NCI-H1694 treated with DMSO at 0.1 percent for 48 hours (cell line): ENCODE measurements around the gene GANC.
"Not testable (repeated sequence)": the region's sequence is repeated elsewhere in the genome, so short reads cannot be mapped to it uniquely, and the experiment has no call there.

Experiments
- DNase-seq: peaks from one replicate; lab custom pipeline; 2025; lab: John Stamatoyannopoulos, UW

GANC gene, protein sequence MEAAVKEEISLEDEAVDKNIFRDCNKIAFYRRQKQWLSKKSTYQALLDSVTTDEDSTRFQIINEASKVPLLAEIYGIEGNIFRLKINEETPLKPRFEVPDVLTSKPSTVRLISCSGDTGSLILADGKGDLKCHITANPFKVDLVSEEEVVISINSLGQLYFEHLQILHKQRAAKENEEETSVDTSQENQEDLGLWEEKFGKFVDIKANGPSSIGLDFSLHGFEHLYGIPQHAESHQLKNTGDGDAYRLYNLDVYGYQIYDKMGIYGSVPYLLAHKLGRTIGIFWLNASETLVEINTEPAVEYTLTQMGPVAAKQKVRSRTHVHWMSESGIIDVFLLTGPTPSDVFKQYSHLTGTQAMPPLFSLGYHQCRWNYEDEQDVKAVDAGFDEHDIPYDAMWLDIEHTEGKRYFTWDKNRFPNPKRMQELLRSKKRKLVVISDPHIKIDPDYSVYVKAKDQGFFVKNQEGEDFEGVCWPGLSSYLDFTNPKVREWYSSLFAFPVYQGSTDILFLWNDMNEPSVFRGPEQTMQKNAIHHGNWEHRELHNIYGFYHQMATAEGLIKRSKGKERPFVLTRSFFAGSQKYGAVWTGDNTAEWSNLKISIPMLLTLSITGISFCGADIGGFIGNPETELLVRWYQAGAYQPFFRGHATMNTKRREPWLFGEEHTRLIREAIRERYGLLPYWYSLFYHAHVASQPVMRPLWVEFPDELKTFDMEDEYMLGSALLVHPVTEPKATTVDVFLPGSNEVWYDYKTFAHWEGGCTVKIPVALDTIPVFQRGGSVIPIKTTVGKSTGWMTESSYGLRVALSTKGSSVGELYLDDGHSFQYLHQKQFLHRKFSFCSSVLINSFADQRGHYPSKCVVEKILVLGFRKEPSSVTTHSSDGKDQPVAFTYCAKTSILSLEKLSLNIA (N-terminal part only)

DNA sequence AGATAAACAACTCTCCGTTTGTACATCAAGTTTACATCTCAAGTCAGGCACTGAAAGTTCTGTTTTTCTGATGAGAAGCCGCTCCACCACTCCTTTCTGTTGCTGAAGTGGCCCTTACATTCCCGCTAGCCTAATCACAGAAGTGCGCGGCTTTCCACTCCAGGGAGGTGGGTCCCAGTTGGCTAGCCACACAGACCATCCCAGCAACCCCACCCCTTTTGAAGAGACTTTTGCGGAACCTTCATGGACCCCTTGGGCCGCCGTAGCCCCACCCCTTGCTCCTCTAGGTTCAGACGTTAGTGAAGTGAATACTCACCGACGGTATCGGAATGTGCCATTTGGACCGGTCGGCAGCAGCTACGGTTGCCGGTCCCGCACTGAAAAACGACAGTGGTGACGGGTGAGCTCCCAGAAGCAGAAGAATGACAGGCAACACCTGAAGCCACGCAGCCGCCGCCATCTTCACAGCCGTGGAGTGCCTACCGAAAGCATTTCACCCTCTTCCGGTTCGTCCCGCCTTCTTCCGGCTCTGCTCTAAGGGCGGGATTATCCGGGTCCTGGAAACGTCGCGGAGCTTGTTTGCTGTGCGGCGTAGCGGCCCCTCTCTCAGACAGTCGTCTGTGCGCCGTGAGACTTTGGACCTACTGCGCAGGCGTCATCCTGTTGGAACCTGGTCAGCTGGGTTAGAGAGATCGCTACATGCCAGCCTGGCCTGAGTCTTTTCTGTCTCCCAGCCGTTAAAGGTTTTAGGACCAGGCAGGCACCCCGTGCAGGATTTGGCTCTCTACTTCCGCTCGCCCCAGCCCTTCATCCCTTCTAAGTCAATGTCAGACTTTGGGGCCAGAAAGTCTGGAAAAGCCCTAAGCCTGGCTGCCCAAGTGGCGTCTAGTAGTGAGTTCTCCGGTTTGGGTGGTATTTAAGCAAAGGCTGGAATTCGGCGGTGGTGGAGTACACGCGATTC, at the start of gene GANC, which contains the start of gene TMEM87A:
GANC (plus strand) TSS at position 263 of the 961 bp plus-strand sequence. CDS start 1,281 bp downstream, outside the sequence.
TMEM87A (minus strand) TSS at position 495 of the 961 bp plus-strand sequence; CDS start at position 460, 35 bp downstream.
- DNase-seq: peak; percentile 93

DNA sequence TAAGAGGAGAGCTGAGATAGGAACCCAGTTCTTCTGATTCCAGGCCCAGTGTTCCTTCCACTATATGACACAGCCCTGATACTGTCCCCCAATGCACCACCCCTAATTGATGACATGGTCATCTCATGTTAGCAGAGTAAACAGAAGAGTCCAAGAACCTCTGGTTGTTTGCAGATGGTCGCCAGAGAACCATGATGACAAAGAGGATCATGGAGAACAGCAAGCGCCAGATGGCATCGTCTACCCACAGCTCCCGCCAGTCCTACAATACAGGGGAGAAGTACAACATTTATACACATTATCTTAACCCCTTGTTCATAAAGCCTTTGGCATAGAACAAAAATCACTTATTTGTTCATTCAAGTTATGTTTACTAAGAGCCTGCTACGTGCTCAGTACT, 46.4 kb upstream of the GANC start:
- DNase-seq: no peak

DNA sequence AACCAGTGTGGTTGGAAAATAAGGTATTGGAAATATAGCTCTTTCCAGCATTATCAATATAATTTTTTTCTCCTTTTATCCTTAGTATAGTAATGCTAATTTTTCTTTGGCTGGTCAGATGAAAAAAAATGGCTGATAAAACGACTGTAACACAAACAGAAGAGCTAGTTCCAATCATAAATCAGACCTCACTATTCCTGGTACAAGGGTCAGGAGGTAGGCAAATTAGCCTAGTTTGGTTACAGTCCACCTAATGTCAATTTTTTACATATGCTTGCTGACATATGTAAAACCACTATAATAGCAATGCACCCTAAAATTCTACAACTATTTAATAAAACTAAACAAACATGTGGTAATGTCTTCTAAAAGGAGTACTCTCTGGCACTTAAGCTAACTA, 45.0 kb upstream of the GANC start:
- no peak for DNase-seq

DNA sequence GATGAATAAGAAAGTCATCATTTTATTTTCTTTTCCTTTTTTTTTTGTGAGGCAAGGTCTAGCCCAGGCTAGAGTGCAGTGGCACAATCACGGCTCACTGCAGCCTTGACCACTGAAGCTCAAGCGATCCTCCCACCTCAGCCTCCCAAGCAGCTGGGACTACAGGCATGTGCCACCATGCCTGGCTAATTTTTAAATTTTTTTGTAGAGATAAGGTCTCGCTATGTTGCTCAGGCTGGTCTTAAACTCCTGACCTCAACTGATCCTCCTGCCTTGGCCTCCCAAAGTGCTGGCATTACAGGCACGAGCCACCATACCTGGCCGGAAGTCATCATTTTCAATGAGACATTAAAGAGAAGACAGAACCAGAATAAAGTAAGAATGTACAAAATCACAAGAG, 44.0 kb upstream of the GANC start:
- DNase-seq: not testable (repeated sequence)

DNA sequence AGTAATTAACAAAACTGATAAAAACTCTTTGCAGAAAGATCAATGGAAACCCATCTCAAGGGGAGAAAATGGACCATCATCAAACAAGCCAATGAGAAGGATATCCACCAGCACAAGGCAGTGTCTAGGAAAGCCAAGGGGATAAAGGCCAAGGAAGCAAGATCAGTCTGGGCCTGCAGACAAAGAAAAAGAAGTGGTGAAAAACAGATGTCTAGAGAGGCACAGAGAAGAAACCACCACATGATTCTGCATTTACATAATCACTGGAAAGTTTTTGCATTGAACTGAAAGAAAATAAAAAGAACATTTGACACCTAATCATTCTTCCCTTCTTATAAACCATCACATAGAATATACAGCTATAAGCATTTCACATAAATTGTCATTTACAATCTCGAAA, 41.9 kb upstream of the GANC start:
- DNase-seq: no peak

DNA sequence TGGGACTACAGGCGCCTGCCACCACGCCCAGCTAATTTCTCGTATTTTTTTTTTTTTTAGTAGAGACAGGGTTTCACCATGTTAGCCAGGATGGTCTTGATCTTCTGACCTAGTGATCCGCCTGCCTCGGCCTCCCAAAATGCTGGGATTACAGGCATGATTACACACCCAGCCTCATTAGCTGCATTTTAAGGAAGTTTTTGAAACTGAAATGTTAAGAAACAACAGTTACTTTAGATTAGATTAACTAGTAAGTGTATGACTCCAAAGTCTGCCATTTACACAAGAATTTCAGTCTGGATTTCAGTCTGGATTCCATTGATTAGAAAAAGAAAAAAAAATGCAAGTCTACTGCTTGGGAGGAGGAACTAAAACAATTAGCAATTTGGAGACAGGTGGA, 40.4 kb upstream of the GANC start:
- DNase-seq: no peak

DNA sequence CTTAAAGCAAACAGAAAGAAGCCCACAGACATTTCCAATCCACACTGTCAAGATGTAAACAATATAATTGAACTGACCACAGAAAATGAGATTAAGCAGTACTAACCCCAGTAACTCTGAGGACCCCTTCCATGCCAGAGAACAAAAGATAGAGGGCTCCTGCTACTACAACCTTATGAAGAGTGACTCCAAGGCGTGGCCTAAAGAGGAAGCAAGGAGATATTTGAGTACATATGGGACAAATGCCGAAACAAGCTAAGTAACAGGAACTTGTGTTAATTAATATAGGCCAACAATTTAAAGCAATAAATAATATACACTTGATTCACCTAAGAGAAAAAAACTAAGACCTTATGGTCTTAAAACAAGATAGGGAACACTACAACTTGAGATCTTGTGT, 39.9 kb upstream of the GANC start:
- DNase-seq: no peak

DNA sequence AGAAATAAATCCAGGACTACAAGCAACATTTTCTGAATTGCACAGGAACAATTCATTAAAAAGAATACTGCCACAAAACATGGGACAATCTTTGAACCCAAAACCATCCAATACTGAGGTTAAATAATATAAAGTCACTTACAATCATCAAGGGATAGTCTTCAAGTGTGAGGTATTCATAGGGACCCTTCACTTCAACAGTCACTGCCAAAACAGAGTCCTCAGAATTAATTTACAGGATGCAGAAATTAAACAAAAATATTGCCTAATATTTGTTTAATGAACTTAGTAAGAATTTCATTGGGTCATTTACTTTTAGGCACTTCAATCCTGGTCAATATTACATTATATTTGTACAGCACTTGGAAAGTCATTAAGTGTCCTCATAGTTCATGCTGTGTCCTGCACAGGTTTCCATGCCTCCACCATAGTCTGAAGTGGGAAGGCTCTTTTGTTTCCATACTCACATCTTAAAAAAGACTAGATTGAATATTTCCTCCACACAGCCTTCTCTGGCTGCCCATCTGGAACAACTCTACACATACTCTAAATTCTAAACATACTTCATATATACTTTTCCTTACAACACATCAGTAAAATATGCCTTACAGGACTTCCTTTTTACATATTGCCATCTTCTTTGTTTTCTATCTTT, 33.3 kb upstream of the GANC start:
- no peak for DNase-seq

DNA sequence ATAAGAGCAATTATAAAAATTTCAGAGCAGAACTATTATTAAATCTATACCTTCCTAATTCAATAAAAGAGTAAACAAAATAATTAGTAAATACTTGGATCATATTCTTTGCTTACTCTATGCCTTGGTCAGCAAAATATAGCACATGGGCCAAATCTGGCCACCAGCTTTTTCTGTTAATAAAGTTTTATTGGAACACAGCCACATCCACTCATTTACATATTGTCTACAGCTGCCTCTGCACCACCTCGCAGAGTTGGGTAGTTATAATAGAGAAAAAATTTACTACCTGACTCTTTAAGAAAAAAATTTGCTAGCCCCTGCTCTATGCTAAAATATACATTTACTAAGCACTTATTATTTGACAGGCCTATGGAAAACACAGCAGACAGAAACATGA, 32.2 kb upstream of the GANC start:
- DNase-seq: no peak

DNA sequence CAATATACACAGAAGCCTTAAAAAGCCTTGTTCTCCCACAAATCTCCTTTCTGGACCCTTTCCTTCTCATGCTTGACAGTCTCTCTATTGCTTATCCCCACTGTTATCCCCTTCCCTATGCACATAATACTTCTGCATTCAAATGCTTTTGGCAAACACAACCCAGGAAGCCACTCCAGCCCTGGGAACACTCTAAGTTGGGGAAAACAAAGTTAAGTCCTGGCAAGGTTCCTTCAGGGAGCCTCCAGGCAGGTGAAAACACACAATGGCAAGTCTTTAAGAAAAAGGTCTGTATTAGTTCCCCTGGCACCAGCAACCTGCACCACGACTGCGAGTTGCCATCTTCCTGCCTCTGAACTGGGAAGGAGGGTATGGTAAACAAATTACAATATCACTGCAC, 19.7 kb upstream of the GANC start:
- DNase-seq: no peak

DNA sequence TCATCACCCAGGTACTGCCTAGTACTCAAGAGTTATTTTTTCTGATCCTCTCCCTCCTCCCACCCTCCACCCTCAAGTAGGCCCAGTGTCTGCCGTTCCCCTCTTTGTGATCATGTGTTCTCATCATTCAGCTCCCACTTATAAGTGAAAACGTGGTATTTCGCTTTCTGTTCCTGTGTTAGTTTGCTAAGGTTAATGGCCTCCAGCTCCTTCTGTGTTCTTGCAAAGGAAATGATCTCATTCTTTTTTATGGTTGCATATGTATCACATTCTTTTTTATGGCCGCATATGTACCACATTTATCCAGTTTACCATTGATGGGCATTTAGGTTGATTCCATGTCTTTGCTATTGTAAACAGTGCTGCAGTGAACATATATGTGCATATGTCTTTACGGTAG, 8.2 kb upstream of the GANC start:
- no peak for DNase-seq

DNA sequence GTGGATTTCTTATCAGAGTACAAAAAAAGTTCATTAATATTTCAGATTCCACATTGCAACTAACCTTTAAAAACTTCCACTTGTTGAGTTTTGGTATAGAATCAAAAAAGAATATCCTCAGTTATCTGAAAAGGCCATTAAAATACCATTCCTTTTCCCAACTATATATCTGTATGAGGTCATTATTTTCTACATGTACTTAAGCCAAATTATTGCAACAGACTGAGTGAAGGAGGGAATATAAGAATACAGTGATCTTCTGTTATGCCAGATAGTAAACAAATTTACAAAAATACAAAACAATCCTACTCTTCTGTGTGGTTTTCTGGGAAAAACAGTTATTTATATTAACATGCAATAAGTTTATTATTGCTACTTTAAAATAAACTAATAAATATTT, 5.7 kb upstream of the GANC start:
- DNase-seq: no peak

DNA sequence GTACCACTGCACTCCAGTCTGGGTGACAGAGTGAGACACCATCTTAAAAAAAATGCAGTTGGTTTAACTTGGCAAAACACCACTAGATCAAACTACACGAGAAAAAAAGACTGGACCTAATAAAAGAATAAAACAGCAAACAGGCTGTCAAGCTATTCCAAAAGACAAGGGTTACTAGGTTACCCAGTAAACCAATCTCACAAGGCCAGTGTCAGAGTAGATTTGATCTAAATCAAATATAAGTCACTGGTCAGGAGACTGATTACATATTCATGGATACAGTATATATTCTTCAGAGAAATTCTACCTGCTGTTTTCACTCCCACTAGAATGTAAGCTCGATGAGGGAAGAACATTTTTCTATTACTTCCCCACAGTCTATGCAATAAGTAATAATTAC, 2.5 kb upstream of the GANC start:
- no peak for DNase-seq

DNA sequence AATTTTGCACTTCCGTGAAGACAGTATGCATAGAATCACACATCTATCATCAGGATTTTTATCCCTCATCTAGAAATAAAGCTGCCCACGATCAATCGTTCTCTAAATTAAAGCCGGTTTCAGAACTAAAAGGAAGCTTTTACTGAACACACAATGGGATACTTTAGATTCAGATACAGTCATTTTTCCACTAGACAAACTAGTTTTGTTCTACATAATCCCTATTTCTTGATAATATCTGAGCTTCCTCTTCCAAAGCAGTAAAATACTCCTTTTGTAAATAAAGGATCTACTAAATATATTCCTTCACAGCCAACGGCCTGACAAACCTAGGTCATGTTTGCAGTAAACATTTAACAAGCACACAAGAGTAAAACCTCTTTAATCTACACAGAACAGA, 2.0 kb upstream of the GANC start:
- no peak for DNase-seq

DNA sequence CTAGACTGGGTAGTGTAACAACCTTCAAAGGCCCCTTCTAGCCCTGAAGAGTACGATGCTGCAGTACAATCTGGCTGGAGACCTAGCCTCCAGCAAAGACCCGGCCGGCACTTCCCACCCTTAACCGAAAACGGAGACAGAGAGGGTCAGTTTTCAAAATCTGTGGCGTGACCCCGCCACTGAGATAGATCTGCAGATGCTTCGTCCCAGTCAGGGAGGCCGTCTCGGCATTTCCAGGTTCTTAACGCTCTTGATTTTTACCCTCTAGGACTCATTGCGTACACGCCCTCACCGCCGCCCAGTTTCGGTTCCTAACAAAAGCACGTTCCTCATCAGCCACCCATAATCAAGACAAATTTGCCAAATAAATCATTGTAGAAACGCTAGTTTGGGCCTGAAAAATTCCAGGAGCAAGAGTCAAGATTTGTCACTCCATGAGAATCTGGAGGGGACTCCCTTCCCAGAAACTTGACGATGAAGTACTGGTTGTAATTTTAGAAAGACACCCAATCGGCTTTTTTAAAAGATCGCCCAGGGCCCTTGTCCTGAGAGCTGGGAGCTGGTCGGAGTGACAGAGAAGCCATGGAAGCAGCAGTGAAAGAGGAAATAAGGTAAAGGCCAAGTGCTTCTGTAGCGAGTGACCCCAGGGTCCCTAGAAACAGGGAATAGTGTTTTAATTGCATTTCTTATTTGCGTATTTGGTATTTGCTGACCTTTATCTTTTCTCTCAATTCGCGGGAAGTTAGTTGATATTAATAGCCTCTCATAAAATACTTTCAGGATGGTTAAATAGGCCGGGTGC, 1.1 kb downstream of the GANC start:
- peak; percentile 11 for DNase-seq

DNA sequence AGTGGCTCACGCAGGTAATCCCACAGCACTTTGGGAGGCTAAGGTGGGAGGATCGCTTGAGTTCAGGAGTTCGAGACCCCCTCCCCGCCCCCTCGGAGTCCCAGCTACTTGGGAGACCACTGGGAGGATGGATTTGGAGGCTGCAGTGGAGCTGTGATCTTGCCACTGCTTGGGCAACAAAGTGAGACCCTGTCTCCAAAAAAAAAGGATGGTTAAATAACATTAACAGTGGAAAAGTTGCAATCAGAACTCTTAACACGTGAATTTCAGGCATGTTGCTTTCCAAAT, 1.6 kb downstream of the GANC start:
- no peak for DNase-seq

DNA sequence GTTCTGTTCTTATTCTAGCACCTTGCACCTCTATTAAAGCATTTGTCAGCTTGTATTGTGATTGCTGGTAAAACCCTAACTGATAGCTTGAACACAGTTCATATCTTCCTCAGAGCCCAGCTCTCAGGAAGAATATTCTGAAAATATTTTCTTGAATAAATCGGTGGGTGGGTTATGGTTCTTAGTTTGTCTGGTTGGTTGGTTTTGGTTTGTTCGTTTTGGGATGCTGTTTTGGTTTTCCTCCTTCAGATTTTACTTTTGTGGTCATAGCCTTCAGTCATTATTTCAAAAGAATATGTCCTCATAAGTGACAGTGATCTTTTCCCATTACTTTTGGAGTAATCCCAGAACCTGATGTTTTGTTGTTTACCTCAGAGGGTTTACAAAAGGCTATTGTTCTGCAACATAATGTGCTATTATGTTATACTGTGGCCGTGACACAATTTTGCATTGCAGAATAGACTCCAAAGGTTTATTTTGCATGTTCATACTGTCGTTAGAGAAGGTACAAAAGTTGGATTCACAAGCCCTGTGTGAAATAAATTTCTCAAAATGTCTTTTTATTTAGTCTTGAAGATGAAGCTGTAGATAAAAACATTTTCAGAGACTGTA, 2.9 kb downstream of the GANC start:
- no peak for DNase-seq

DNA sequence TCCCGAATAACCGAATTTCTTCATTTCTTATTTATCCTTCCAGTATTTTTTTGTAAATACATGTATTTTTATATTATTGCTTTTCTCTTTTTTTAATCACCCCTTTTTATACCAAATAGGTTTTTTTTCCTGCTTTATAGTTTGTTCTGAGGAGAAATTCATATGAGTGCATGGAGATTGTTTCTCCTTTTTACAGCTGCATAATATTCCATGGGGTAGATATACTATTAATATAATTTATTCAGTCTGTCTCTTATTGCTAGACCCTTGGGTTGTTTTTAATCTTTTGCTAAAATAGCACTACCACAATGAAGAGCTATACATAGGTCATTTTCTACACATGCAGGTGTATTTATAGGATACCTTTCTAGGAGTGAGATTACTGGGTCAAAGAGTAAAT, 3.8 kb downstream of the GANC start:
- DNase-seq: no peak

DNA sequence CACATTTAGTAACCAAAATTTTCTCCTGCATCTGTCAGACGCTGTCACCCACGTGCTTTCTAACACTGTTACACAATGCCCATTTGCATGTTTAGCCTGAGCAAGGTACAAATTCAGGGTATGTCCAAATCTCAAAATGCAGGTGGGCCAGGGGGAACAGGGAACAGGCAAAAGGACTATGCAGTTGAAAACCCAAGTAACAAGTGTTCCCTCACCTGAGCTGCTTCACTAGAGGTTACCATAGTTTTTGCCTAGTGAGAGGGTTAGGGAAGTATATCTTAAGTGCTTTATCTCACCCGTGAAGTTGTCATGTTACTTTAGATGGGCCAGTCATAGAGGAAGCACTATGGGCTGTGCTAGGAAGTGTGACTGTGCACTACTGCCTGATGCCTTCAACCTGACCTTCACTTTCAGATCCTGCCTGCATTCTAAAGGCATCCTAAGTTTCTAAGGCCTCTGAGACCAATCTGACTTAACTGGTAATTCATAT, 6.3 kb downstream of the GANC start:
- no peak for DNase-seq

DNA sequence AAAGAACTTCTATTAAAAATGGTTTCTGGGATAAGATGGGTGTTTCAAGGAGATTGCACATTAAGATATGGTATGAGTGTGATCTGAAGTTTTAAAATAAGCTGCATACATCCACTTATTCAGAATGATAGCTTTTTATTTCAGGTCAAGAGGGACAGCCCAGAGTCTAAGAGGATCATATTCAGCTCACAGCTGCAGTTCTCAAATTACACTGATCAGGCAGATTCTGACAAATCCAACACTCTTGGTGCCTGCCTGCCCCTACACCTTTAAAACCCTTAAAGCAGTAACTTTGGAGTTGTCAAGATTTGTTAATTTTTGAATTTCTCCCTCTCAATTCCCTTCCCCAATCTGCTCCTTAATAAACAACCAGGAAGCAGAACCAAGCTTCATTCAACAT, 9.3 kb downstream of the GANC start:
- DNase-seq: no peak
